GM12891 (cell line): ENCODE results near the gene RIT1.

ENCODE experiments used
- POLR2AphosphoS5 ChIP-seq: IDR thresholded peaks from 2 replicates; pipeline ENCODE4 v1.6.1; 2011; ENCODE audit warnings: low read depth, low read length, control low read depth
- TAF1 ChIP-seq: IDR thresholded peaks from 2 replicates; pipeline ENCODE4 v1.6.1; 2011; ENCODE audit warnings: low read depth, low read length, control low read depth

DNA sequence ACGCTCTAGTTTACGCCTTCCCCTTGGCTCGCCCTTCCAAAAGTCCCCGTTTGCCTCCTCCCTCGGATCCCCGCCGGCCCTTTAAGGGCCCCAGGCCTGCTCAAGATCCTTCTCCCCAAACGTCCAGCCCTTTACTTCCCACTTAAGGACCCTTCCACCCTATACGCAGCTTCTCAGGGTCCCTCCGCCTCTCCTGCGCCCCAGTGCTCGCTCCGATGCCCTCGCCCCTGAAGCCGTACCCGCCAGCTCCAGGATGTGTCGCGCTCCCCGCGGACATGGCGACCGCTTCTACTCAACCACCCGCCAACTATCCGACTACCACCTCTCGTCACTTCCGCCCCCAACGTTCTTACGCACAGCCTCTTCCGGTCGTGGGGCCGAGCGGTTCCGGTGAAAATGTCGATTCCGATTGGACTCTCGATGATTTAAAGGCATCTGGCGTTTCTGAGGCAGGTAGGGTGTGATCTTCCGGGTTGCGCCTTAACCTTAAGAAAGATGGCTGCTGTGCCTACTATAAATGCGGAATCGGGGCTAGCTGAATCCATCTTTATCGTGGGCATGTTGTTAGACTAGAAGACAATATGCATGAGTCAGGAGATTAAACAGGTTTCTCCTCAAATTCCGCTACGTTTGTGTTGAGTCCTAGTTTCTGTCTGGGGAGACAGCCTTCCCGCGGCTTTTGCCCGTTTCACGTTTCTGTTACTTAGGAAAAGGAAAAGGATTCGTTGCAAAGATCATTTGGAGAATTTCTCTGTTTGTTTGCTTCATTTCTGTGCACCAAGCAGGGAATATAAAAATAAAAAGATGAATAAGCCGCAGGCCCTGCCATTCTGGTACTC is 23.2 kb upstream of the RIT1 start, which contains the start of gene KHDC4:
- TF ChIP-seq POLR2AphosphoS5, result peak; percentile 98
- peak; percentile 94 for TF ChIP-seq TAF1
